HG02623 (cell line): ENCODE measurements around the gene GGCX.
"Not testable (repeated sequence)": the region's sequence is repeated elsewhere in the genome, so short reads cannot be mapped to it uniquely, and the experiment has no call there.

Experiments
- ATAC-seq: cut with Tn5 transposase; IDR thresholded peaks from one replicate; pipeline ENCODE4 v1.9.1; 2021; ENCODE audit warnings: moderate library complexity; ENCODE audit not compliant: unreplicated experiment

GGCX gene

DNA sequence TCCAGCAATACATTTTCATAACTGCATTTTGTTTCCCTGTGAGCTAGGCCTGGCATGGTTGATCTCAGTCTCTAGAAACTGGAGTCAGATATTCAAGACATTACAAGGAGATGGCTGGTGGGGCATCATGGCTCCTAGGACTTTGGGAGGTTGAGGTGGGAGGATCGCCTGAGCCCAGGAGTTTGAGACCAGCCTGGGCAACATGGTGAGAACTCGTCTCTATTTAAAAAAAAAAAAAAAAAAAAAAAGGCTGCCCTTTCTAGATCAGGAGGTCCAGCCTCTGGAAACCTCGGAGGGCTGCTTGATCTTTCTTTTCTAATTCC is 15.7 kb upstream of the GGCX start:
- no peak for ATAC-seq

DNA sequence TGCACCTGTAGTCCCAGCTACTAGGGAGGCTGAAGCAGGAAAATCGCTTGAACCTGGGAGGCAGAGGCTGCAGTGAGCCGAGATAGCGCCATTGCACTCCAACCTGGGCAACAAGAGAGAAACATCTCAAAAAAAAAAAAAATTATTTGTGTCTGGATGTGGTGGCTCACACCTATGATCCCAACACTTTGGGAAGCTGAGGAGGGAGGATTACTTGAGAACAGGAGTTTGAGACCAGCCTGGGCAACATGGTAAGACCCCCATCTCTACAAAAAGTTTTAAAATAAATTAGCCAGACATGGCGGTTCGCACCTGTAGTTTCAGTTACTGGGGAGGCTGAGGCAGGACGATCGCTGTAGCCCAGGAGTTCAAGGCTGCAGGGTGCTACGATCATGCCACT is 14.4 kb upstream of the GGCX start:
- no peak for ATAC-seq

DNA sequence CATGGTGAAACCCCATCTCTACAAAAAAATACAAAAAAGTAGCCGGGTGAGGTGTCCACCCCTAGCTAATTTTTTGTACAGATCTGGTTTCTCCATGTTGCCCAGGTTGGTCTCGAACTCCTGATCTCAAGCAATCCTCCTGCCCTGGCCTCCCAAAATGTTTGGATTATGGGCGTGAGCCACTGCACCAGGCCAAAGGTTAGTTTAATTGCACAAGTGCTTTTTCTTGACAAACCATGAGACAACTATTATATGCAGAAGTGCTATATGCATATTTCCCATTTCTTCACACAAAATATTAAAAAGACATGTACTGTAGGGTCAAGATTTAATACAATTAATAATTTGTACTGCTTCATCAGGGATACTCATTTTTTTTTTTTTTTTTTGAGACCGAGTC is 5.0 kb upstream of the GGCX start:
- ATAC-seq = no peak

GRCh38 chr2:85564144-85564563 is 2.9 kb upstream of the GGCX start:
- no peak for ATAC-seq

GRCh38 chr2:85560812-85561279 is 447 bp downstream of the GGCX start:
- peak; percentile 5 for ATAC-seq

DNA sequence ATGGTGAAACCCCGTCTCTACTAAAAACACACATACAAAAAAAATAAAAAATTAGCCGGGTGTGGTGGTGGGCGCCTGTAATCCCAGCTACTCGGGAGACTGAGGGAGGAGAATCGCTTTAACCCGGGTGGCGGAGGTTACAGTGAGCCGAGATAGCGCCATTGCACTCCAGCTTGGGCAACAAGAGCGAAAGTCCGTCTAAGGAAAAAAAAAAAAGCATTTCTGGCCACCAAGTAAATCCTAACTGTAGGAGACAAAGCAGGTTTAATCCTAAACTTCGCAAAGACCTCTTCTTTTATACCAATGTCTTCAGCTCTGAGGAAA is 928 bp downstream of the GGCX start:
- not testable (repeated sequence) for ATAC-seq

DNA sequence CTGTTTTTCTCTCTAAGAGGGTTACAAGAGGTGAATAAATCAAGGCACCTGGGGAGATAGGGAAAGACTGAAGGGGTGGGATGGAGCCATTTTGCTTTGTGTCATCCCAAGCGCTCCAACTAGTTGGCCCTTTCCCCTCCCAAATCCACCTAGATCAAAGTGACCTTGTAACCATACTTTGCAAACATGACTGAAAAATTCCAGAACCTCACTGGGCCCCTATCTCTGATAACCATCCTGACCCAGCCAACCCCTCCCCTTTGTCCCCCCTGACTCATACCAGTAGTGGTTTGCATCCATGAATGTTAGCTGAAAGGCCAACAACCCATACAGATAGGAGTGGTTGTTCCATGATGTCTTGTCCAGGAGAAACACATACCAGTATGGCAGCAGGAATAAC is 3.1 kb downstream of the GGCX start:
- ATAC-seq = no peak

DNA sequence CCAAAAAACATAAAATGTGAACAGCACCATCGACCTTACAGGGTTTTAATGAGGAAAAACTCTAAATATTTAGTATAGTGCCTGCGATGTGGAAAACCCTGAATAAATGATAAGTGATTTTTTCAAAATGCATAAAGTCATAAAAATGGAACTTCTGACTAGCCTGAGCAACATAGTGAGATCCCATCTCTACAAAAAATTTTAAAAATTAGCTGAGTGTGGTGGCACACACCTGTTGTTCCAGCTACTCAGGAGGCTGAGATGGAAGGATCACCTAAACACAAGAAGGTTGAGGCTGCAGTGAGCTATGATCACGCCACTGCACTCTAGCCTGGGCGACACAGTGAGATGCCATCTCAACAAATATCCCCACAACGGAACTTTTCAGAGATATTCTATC is 4.2 kb downstream of the GGCX start:
- no peak for ATAC-seq

GRCh38 chr2:85554980-85555612 is 6.2 kb downstream of the GGCX start:
- ATAC-seq = no peak

DNA sequence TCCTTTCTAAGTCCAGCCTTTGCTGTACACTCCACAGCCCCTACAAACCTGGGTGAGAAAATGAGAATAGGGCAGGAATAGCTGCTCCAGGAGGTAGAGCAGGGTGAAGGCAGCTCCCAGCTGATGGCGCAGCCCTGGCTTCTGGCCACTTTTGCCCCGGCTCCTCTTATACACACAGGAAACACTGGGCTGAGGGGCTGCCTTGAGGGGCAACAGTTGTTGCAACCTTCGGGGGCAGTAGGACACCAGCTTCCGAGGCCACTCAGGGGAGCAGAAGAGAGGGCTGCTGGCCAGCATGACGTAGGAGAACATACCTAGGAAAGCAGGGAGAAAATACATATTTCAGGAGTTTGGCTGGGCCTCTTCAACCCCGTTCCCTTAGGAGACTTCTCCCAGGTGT is 8.1 kb downstream of the GGCX start:
- no peak for ATAC-seq

DNA sequence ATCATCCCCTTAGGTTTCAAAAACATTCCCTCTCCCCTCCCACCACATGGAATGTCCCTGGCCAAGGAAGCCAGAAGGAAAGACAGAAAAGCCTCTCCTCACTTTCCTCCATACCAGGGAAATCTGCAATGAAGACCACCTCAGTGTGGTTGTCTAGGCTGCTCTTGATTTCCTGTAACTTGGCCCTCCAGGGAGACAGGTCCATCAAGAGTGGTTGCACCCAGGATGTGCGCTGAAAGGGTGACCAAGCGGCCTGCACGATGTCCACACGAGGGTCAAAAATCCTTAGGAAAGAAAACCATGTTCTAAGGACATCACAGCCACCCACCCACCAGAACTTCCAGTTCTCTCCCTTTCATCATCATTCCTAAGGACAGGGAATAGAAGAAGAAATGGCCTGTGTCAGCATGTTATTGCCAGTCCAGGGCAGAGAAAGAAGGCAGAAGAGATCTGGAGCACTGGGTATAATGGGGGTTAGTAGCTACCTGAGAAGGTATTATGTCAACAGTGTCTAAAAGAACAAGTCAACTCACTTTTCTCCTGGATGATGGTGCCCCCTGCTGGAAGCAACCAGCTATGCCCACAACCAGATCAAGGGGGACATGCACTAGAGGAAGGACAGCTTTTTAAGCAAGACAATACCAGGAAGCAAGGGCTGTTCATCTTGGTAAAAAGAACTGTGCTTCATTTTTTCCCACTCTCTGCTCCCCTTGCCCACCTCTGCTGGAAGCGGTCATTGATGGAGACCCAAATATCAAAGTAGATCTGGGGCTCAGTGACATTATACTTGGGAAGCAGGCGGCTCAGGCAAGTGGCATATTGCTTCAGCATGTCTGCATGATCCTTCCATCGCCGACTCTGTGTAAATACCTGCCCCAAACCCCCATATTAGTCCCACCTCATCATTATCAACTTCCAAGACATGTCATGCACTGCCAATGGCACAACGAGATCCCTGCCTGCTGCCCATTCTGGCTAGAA is 9.3 kb downstream of the GGCX start:
- peak; percentile 61 for ATAC-seq

DNA sequence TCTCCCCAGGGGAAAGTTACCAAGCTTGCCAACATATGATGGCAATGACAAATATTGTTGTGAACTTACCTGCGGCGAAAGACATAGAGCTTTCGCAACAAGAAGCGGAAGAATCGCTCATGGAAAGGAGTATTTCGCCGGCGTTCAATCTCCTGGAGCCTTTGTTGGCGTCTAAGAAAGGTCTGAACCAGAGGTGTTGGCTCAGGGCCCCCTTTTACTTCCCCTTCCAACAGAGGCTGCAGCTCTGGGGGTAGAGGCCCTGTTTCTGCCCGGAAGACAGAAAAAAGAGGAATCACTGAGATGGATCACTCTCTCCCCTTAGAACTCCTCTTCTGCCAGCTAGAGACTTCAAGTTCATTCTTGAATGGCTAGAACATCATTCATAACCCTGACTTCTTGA is 10.8 kb downstream of the GGCX start:
- no peak for ATAC-seq

- no peak for ATAC-seq
These were observed 11.5 kb downstream of the GGCX start for GRCh38 chr2:85549826-85550225.

DNA sequence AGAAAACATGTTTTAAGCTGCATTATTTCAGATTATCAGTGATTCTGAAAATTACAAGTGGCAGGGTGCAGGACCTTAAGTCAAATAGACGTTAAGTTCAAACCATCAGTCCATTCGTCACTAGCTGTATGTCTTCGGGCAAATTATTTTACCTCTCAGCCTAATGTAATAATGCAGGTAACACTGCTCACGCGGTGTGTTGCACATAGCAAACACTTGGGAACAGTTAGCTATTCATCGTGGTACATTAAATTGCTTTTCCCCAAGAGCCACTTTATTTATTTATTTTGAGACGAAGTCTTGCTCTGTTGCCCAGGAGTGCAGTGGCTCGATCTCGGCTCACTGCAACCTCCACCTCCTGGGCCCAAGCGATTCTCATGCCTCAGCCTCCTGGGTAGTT is 12.2 kb downstream of the GGCX start:
- no peak for ATAC-seq

GRCh38 chr2:85548608-85548900 is 12.7 kb downstream of the GGCX start:
- no peak for ATAC-seq

GRCh38 chr2:85547859-85548607 is 13.3 kb downstream of the GGCX start:
- no peak for ATAC-seq

DNA sequence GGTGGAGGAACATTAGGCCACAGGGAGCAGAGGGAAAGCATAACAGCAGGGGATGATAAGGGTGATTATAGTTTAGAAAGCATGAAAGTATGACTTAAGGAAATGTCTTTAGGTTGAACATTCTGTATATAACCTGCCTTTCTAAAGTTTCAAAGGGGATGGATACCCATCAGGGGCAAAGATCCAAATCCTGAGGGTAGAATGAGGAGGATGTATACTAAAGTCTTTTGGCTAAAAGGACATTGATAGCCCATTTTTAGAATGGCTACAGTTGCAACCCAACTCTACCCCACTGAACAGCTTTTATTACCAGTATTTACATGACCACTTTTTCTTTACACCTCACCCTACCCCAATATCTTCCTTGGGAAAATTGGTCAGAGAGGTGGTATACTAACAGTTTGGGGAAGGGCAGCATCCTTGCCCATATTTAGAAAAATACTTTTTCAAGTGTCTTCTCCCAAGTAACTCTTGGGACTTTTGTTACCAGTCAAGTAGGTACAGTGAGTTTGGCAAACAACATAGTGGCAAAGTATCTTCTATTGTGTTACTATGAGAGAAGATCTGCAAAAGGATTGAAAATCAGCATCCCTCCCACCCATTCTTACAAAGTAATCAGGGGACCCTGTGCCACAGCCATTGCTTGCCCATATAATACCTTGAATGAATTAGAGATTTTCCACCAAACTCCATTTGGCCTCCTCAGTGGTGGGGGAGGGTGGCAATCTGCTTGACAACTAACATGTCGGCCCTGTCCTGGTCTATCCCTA is 14.0 kb downstream of the GGCX start:
- ATAC-seq = no peak

- no peak for ATAC-seq
These were observed 15.5 kb downstream of the GGCX start for GRCh38 chr2:85545780-85546240.

- ATAC-seq = not testable (repeated sequence)
These were observed 16.1 kb downstream of the GGCX start for GRCh38 chr2:85544915-85545779.

GRCh38 chr2:85544254-85544691 is 17.0 kb downstream of the GGCX start:
- not testable (repeated sequence) for ATAC-seq
